GM18517 (cell line): ENCODE measurements around the gene FAM135A.
A peak's percentile ranks its signal among the peaks of the same experiment; 100 is the strongest.

Experiments used
- ATAC-seq: cut with Tn5 transposase; IDR thresholded peaks from one replicate; pipeline ENCODE4 v1.9.1; 2021; ENCODE audit warnings: mild to moderate bottlenecking, moderate library complexity; ENCODE audit not compliant: unreplicated experiment

The FAM135A gene

GRCh38 chr6:70413114-70413991 lies at the start of gene FAM135A:
Gene FAM135A, plus strand, starts transcription at chr6:70413508. Its CDS starts 14,835 bp downstream, at chr6:70428343.
- peak; percentile 83 for ATAC-seq

GRCh38 chr6:70363741-70364493 lies 49.4 kb upstream of the FAM135A start:
- no peak for ATAC-seq

GRCh38 chr6:70369332-70369950 lies 43.9 kb upstream of the FAM135A start:
- ATAC-seq = peak; percentile 82

- no peak for ATAC-seq
These were observed 42.8 kb upstream of the FAM135A start for GRCh38 chr6:70370496-70370895.

GRCh38 chr6:70371454-70372105 lies 41.7 kb upstream of the FAM135A start:
- ATAC-seq = no peak

- no peak for ATAC-seq
These were observed 38.1 kb upstream of the FAM135A start for GRCh38 chr6:70375166-70375565.

- ATAC-seq = no peak
These were observed 37.4 kb upstream of the FAM135A start for GRCh38 chr6:70375882-70376281.

- ATAC-seq = no peak
These were observed 36.7 kb upstream of the FAM135A start for GRCh38 chr6:70376628-70377027.

GRCh38 chr6:70377372-70377771 lies 35.9 kb upstream of the FAM135A start:
- no peak for ATAC-seq

GRCh38 chr6:70379473-70380013 lies 33.8 kb upstream of the FAM135A start:
- ATAC-seq = no peak

GRCh38 chr6:70380252-70380651 lies 33.1 kb upstream of the FAM135A start:
- ATAC-seq = peak; percentile 93

- no peak for ATAC-seq
These were observed 32.4 kb upstream of the FAM135A start for GRCh38 chr6:70380771-70381416.

GRCh38 chr6:70381417-70381782 lies 31.9 kb upstream of the FAM135A start:
- ATAC-seq = no peak

GRCh38 chr6:70385901-70386300 lies 27.4 kb upstream of the FAM135A start:
- no peak for ATAC-seq

GRCh38 chr6:70388814-70389213 lies 24.5 kb upstream of the FAM135A start:
- no peak for ATAC-seq

- ATAC-seq = no peak
These were observed 24.0 kb upstream of the FAM135A start for GRCh38 chr6:70389261-70389660.

- ATAC-seq = no peak
These were observed 23.2 kb upstream of the FAM135A start for GRCh38 chr6:70390067-70390466.

- no peak for ATAC-seq
These were observed 21.8 kb upstream of the FAM135A start for GRCh38 chr6:70391492-70391891.

- ATAC-seq = no peak
These were observed 18.6 kb upstream of the FAM135A start for GRCh38 chr6:70394518-70395300.

- no peak for ATAC-seq
These were observed 18.0 kb upstream of the FAM135A start for GRCh38 chr6:70395301-70395672.
